Smooth muscle cell (in vitro differentiated cells): ENCODE results near the gene LYZL2. TPM values are rescaled to one million over a fixed set of nuclear protein-coding genes. Genes with fewer than 3 reads are reported as not detected.

Experiments
- DNase-seq: peaks from one replicate; lab custom pipeline; 2025; ENCODE audit not compliant: unreplicated experiment; lab: John Stamatoyannopoulos, UW
- H2AFZ ChIP-seq: fragments of 200-600 bp; sonication (generic); 2 replicates; pipeline ENCODE4 v1.6.0; 2016; ENCODE audit warnings: antibody characterized with exemption, low read depth, mild to moderate bottlenecking
- H3F3A ChIP-seq: fragments of 200-600 bp; sonication (generic); 2 replicates; pipeline ENCODE4 v1.6.0; 2017; ENCODE audit warnings: antibody characterized with exemption, low read depth
- H3K27ac ChIP-seq: fragments of 200-600 bp; sonication (generic); 2 replicates; pipeline ENCODE4 v1.5.1; 2016; ENCODE audit warnings: low read depth, mild to moderate bottlenecking
- H3K27me3 ChIP-seq: fragments of 200-600 bp; sonication (generic); 2 replicates; pipeline ENCODE4 v1.6.1; 2016; ENCODE audit warnings: low read depth, mild to moderate bottlenecking
- H3K36me3 ChIP-seq: fragments of 200-600 bp; sonication (generic); 2 replicates; pipeline ENCODE4 v1.5.1; 2016; ENCODE audit warnings: low read depth
- H3K4me1 ChIP-seq: fragments of 200-600 bp; sonication (generic); 2 replicates; pipeline ENCODE4 v1.5.1; 2016; ENCODE audit warnings: low read depth
- H3K4me2 ChIP-seq: fragments of 200-600 bp; sonication (generic); 2 replicates; pipeline ENCODE4 v1.6.0; 2016; ENCODE audit warnings: mild to moderate bottlenecking
- H3K4me3 ChIP-seq: fragments of 200-600 bp; sonication (generic); 2 replicates; pipeline ENCODE4 v1.5.1; 2016; ENCODE audit warnings: mild to moderate bottlenecking
- H3K79me2 ChIP-seq: fragments of 200-600 bp; sonication (generic); 2 replicates; pipeline ENCODE4 v1.6.0; 2016; ENCODE audit warnings: low read depth, mild to moderate bottlenecking
- H3K9ac ChIP-seq: fragments of 200-600 bp; sonication (generic); 2 replicates; pipeline ENCODE4 v1.6.0; 2016; ENCODE audit warnings: low read depth
- H3K9me3 ChIP-seq: fragments of 200-600 bp; sonication (generic); replicated peaks from 2 replicates; pipeline ENCODE4 v1.5.1; 2016; ENCODE audit warnings: low read depth
- H4K20me1 ChIP-seq: fragments of 200-600 bp; sonication (generic); 2 replicates; pipeline ENCODE4 v1.6.0; 2016; ENCODE audit warnings: low read depth
- CTCF ChIP-seq: fragments of 200-600 bp; sonication (generic); IDR thresholded peaks from 2 replicates; pipeline ENCODE4 v1.5.1; 2017; ENCODE audit warnings: borderline replicate concordance, mild to moderate bottlenecking, antibody characterized with exemption; ENCODE audit not compliant: insufficient read depth, poor library complexity, severe bottlenecking
- WGBS: methylation state at CpG from one replicate; pipeline ENCODE4 v1.1.7; 2016; ENCODE audit warnings: low lambda C conversion rate; 5-methylcytosine and 5-hydroxymethylcytosine counted together
- polyA plus RNA-seq: library from polyadenylated mRNA; unstranded; fragments of >200 nt; fragmentation: Nextera tagmentation; extraction: Ambion mirVana; gene quantifications from 2 replicates; pipeline ENCODE4 v1.2.1, GENCODE V29; 2016
- total RNA-seq: library from RNA; depleted of rRNA; stranded (reverse); fragments of >200 nt; gene quantifications from 2 replicates; pipeline ENCODE4 v1.2.3, GENCODE V29; 2014

LYZL2 gene
- total and polyA plus RNA-seq, 2 experiments from 2014 or later, result not detected

DNA sequence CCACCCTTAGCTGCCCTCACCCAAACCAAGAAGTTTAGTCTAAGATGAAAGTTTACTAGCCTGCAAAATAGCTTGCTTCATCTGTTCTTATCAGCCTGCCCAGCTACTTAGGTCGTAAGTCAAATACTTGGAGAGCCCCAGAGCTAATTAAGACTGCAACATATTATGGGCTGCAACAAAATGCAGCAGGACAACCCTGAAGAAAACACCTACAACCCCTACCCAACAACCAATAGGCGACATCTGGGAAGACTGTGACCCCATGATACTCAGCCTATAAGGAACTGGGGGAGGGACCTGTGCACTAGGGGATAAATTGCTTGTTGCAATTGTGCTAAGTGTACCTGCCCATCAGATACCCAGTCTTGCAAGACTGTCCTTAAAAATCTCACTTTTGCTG, 64.1 kb downstream of the LYZL2 start:
- Histone ChIP-seq H3K4me2 (no peak overlapping the region), H3K36me3 (no peaks in the 10 kb centered on the region), H2AFZ (no peak overlapping the region), H3K27me3 (no peaks in the 10 kb centered on the region), H3K4me1 (no peaks in the 10 kb centered on the region), H4K20me1 (no peaks in the 10 kb centered on the region), H3K79me2 (no peaks in the 10 kb centered on the region), H3F3A (no peaks in the 10 kb centered on the region), H3K9me3 (no peaks in the 10 kb centered on the region), H3K27ac (no peak overlapping the region), H3K9ac (no peak overlapping the region), H3K4me3 (no peak overlapping the region)
- DNase-seq, result no peak
- no peak for TF ChIP-seq CTCF
- 58% methylated on average over 2 of the region's 2 CpGs for whole genome bisulfite sequencing

- Histone ChIP-seq H3K9me3 (no peaks in the 10 kb centered on the region), H3K4me2 (no peak overlapping the region), H4K20me1 (no peaks in the 10 kb centered on the region), H3K9ac (no peak overlapping the region), H3K36me3 (no peaks in the 10 kb centered on the region), H3K4me1 (no peaks in the 10 kb centered on the region), H3F3A (no peaks in the 10 kb centered on the region), H3K27me3 (no peaks in the 10 kb centered on the region), H3K79me2 (no peaks in the 10 kb centered on the region), H3K27ac (no peak overlapping the region), H2AFZ (no peak overlapping the region), H3K4me3 (no peak overlapping the region)
- 95% methylated on average over 5 of the region's 5 CpGs for WGBS
- no peak for DNase-seq
- TF ChIP-seq CTCF, result no peak
Measured at GRCh38 chr10:30562787-30563186, 66.8 kb downstream of the LYZL2 start.

Other genes with a start within 250 kb of the LYZL2 start
- 10.4 and 23.5 TPM in 2 replicates for gene MAP3K8, start 195.6 kb downstream of the LYZL2 start, total RNA-seq
- 18.5 and 19.3 TPM in 2 replicates for gene MAP3K8, start 195.6 kb downstream of the LYZL2 start, polyA plus RNA-seq